HepG2 (cell line): ENCODE data around the gene CYP27A1. TPM values are rescaled to one million over a fixed set of nuclear protein-coding genes. Genes with fewer than 3 reads are reported as not detected.

ENCODE experiments used
- AGO2 ChIP-seq: fragments of 200-400 bp; formaldehyde crosslinking; optimal IDR thresholded peaks from 2 replicates; pipeline ENCODE3; 2017; ENCODE audit warnings: mild to moderate bottlenecking, low read depth, low read length, moderate library complexity
- CEBPZ ChIP-seq: IDR thresholded peaks from 2 replicates; pipeline ENCODE4 v1.6.1; 2012; ENCODE audit warnings: low read length, improper control_type of control experiment
- GABPA ChIP-seq, 2 experiments: IDR thresholded peaks; 2 replicates each; pipeline ENCODE4 v1.6.1; 2011 to 2016; ENCODE audit warnings: low read depth in 2 of 2, low read length in 1 of 2, missing biosample characterization in 1 of 2, missing genetic modification characterization in 1 of 2
- KLF16 ChIP-seq, 2 experiments: sonication (generic) in 1 of 2; formaldehyde crosslinking in 1 of 2; IDR thresholded peaks; 2 replicates each; pipeline versions ENCODE4 v1.6.1 to v1.8.0; 2016 to 2023; ENCODE audit warnings: missing genetic modification reagents in 2 of 2, missing compliant biosample characterization in 1 of 2
- MXD4 ChIP-seq: IDR thresholded peaks from 2 replicates; pipeline ENCODE4 v1.6.1; 2016; ENCODE audit warnings: mild to moderate bottlenecking, missing biosample characterization, missing genetic modification reagents
- ZNF260 ChIP-seq: sonication (generic); formaldehyde crosslinking; IDR thresholded peaks from 2 replicates; pipeline ENCODE4 v1.4.0; 2020; ENCODE audit warnings: missing genetic modification reagents, low read depth, mild to moderate bottlenecking, borderline replicate concordance
- ZNF407 ChIP-seq: sonication (generic); formaldehyde crosslinking; IDR thresholded peaks from one replicate; pipeline ENCODE4 v1.5.1; 2020; ENCODE audit warnings: mild to moderate bottlenecking, missing genetic modification reagents; ENCODE audit errors: not compliant biosample characterization
- polyA plus RNA-seq, 8 experiments: library from polyadenylated mRNA; depleted of rRNA in 3 of 8; stranded (reverse) in 7 of 8; unstranded in 1 of 8; fragments of >200 nt; fragmentation: Illumina TruSeq in 4 of 8; extraction: Trizol in 4 of 8; gene quantifications; 2 replicates each; pipeline versions ENCODE4 v1.2.1 to v1.2.3, GENCODE V29; 2011 to 2016; ENCODE audit warnings: low read depth in 4 of 8, missing spikeins in 1 of 8, mixed read lengths in 1 of 8; ENCODE audit not compliant: insufficient read depth in 1 of 8
- total RNA-seq, 5 experiments: library from RNA; depleted of rRNA; stranded (reverse); fragments of >200 nt; fragmentation: Illumina TruSeq; extraction: Trizol; gene quantifications; 2 replicates each; pipeline ENCODE4 v1.2.3, GENCODE V29; 2016; ENCODE audit warnings: low read depth in 1 of 5
- TF ChIP-seq, protein P1 (sequence below): sonication (generic); formaldehyde crosslinking; IDR thresholded peaks from 2 replicates; pipeline ENCODE4 v1.8.0; 2022; ENCODE audit warnings: missing genetic modification reagents, mild to moderate bottlenecking, moderate library complexity, borderline replicate concordance
- TF ChIP-seq, protein P2 (sequence below): IDR thresholded peaks from 2 replicates; pipeline ENCODE4 v1.6.1; 2016; ENCODE audit warnings: missing compliant biosample characterization, missing genetic modification reagents, borderline replicate concordance

Gene CYP27A1
- total and polyA plus RNA-seq, 2 of the 13 experiments (the other 11 are each of a cell fraction or from before 2014, with no cell fraction given) = 157 to 266 TPM

DNA sequence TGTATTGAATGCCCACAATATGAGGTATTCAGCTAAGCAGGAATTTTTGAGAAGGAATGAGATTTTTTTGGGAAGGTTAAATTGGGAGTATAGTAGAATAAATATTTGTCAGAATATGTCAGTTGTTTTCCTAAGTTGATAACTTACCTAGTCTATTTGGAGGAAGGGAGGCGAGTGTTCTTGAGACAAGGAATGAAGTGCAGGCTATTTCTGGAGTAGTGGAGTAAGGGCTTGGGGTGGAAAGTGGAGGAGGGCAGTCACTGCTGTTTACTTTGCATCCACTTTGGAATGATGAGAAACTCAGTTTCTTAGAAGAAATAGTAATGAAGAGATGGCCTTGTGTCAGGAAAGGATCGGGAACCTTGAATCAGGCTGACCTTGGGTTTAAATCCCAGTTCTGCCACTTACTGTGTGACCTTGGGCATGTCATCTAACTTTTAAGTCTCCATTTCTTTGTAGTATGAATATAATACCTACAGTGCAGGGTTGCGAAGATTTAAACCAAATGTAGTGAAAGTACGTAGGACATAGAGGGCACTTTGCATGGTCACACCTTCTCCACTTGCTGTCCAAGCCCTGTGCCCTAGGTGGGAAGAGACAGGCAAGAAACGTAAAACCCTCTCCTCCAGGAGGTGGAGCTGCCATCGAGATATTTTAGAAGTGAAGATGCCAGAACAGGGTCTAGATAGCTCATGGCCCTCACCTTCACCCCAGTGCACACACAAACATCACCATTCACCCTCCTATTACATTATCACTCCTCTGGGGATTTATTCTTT lies 25.2 kb upstream of the CYP27A1 start (continued):
- TF ChIP-seq ZNF260 (CRISPR knock-in tag) (no peak), KLF16 (CRISPR knock-in tag; IDR thresholded peaks at IDR 0.05) (peak in 1 of 2 experiments; percentile 29; a peak in 1 of 4 replicates), MXD4 (CRISPR knock-in tag) (no peak), ZNF407 (no peak), GABPA (IDR thresholded peaks at IDR 0.05; ENCODE audit: low read depth, low read length) (no peak), GABPA (CRISPR knock-in tag; IDR thresholded peaks at IDR 0.05; ENCODE audit: low read depth) (no peak), AGO2 (no peak), CEBPZ (no peak)
- TF ChIP-seq, protein P1, sequence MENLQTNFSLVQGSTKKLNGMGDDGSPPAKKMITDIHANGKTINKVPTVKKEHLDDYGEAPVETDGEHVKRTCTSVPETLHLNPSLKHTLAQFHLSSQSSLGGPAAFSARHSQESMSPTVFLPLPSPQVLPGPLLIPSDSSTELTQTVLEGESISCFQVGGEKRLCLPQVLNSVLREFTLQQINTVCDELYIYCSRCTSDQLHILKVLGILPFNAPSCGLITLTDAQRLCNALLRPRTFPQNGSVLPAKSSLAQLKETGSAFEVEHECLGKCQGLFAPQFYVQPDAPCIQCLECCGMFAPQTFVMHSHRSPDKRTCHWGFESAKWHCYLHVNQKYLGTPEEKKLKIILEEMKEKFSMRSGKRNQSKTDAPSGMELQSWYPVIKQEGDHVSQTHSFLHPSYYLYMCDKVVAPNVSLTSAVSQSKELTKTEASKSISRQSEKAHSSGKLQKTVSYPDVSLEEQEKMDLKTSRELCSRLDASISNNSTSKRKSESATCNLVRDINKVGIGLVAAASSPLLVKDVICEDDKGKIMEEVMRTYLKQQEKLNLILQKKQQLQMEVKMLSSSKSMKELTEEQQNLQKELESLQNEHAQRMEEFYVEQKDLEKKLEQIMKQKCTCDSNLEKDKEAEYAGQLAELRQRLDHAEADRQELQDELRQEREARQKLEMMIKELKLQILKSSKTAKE (CRISPR knock-in tag) = no peak
- TF ChIP-seq, protein P2, sequence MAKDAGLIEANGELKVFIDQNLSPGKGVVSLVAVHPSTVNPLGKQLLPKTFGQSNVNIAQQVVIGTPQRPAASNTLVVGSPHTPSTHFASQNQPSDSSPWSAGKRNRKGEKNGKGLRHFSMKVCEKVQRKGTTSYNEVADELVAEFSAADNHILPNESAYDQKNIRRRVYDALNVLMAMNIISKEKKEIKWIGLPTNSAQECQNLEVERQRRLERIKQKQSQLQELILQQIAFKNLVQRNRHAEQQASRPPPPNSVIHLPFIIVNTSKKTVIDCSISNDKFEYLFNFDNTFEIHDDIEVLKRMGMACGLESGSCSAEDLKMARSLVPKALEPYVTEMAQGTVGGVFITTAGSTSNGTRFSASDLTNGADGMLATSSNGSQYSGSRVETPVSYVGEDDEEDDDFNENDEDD (CRISPR knock-in tag) = no peak
